Stimulated activated CD4-positive, alpha-beta T cell treated with anti-CD3 and anti-CD28 coated beads, Interleukin-1b, Interleukin-23, amount 100 ng/mL, for 1 hour (primary cell): Measurements from ENCODE around the gene GNAS.
"Not testable (repeated sequence)": the region's sequence is repeated elsewhere in the genome, so short reads cannot be mapped to it uniquely, and the experiment has no call there.

Experiments used
- DNase-seq, 2 donors: peaks; one replicate each; pipeline ENCODE4 v3.0.0-alpha.2; 2020; ENCODE audit warnings: low read depth in 2 of 2

Gene GNAS

DNA sequence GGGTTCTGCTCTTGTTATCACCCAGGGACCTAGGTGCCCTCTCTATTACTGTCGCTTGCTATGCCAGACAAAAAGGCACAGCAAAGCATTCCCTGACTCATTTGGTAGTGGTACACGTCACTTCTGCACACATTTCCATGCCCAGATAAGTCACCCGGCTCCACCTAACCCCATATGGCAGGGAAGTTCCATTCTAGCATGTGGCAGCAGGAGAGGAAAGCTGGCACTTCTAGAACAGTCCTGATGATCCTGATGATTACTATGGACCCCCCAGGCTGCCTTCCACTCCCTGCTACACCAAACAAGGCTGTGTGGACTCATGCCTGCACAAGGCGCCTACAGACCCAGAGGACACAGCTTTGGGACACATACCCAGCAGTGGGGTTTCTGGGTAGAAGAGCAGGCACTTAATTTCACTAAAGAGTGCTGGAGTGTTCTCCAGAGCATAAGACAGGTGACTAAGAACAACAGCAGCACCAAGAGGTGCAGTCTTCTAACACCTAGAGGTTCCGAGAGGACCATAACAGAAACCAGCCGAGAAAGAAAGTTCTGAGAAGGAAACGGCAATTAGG, 75.1 kb downstream of the GNAS start:
- no peak for DNase-seq

DNA sequence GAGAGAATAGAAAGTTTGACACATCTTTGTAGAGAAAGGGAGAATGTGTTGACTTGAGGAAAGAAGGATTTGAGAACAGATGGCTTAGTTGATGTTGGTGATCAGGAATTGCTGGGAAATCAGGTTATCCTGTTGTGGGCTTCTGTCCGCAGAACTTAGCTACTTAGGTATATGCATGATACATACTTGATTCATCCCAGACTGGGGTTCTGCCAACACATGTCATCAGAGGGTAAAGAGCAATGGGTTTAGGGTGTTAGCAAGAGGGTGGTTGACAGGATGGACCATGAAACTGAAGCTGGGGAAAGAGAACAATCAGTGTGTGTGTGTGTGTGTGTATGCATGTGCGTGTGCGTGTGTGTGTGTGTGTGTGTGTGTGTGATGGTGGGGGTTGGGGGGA, 78.0 kb downstream of the GNAS start:
- DNase-seq = no peak

DNA sequence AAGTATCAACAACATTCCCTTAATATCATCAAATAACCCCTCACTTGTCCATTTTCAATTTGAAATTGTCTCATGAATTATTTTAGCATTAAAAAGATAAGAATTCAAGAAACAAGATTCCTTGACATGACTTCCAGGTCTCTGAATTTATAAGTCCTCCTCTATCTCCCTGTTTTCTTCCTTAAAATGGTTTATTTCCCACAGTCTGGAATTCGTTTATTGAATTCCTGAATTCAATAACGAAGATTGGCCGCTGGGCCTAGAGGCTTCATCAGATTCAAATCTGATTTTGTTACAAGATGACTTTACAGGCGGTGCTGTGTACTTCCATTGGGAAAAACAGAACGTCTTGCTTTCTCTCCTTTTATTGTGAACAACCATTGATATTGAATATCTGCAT, 79.7 kb downstream of the GNAS start:
- DNase-seq = no peak

DNA sequence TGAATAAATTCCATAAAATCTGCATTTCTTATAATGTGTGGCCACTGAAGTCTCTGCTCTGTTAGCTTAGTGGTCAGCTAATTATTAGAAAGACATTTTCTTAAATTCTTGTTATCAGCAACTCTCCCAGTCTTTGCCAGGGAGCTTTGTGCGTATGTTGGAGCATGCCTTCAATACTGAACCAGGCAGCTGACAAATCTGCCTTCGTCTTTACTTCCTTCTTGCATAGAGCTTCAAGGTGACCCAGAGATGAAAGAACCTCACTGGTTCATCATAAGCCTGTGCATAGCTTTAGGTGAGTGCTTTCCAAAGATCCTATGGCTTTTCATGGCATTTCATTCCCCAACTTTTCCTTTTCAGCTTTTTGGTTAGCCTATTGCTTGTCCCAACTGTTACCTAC, 85.6 kb downstream of the GNAS start:
- DNase-seq = no peak

DNA sequence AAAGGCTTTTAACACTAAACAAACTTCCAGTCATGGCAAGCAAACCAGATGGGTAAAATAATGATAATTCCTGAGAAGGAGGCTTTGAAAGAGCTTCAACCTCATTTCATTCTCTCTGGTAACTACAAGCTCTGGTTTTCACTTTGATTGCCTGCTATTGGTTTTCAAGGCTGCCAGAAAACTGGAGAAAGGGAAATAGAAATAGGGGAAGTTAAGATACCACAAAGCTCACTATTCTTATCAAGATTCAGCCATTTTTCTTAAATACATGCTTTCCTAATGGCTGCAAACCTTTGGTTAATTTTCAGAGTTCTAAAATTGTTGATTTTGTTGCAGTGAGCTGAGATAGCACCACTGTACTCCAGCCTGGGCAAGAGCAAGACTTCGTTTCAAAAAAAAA, 86.0 kb downstream of the GNAS start:
- no peak for DNase-seq

DNA sequence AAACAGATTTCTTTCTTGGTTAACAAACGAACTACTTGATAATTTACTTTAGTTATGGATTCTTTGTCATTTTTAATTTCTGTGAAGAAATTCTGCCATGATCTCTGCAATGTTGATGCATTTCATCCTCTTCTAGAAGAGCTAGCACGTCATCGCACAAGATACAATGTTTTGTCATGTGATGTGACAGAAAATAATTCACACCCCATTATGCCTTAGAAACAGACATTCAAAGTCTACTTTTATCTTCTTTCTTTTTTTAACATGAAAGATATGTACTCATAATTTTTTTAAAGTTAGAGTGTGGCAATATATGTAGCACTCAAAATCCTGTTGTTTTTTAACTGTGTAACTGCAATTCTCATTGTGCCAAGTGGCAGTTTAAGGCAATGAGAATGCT, 89.0 kb downstream of the GNAS start:
- DNase-seq = no peak

DNA sequence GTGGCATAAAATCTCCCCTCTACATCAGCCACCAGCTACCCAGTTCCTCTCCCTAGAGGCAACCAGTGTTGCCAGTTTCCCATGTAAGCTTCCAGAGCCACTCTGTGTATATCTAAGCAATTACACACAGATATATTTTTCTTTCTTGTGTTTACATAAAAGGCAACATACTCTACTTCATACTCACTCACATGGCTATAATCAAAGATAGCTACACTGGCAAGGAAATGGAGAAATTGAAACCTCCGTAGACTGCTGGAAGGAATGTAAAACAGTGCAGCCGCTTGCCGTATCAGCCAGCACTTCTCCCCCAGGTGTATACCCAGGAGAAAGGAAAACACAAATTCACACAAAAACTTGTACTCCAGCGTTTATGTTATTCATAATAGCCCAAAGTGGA, 90.0 kb downstream of the GNAS start:
- no peak for DNase-seq

DNA sequence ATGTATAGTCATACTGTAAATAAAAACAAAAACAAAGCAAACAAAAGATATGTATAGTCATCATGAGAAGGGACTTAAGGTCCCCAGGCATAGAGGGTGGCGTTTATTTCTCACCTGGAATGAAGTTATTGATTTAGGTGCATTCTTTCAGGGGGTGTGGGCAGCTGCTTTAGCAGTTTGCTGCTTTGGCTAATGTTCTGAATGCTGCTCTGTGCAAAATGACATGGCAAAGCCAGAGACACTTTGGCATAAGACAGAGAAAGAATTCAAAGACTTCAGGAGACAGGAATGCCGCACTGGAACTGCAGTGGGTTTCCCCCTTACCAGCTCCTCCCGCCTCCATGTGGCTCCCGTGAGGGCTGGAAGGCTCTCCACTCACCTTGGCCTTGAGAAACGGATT, 92.1 kb downstream of the GNAS start:
- DNase-seq = no peak

DNA sequence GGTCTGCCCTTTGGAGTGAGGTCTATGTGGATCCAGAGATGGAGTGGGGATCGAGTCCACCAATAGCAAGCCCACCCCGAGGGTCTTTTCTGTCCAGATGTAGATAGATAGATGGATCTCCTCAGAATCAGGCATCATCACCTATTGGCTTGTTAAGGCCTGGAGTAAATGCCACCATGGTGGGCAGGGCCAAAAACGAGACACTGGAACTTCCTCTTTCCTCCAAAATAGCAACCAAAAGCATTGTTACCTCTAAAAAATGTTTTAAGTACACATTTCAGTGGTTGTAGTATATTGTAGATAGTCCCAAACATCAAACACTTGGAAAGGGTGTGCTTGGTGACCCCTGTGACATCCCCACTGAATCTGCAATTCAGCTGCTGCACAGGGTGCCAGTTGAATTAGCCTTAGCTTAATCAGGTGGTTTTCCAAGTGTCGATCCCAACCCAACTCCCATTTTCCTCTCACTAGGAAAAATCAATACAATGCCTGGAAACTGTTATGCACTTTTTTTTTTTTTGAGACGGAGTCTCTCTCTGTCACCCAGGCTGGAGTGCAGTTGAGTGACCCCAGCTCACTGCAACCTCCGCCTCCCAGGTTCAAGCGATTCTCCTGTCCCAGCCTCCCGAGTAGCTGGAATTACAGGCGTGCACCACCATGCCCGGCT, 93.6 kb downstream of the GNAS start:
- no peak for DNase-seq

DNA sequence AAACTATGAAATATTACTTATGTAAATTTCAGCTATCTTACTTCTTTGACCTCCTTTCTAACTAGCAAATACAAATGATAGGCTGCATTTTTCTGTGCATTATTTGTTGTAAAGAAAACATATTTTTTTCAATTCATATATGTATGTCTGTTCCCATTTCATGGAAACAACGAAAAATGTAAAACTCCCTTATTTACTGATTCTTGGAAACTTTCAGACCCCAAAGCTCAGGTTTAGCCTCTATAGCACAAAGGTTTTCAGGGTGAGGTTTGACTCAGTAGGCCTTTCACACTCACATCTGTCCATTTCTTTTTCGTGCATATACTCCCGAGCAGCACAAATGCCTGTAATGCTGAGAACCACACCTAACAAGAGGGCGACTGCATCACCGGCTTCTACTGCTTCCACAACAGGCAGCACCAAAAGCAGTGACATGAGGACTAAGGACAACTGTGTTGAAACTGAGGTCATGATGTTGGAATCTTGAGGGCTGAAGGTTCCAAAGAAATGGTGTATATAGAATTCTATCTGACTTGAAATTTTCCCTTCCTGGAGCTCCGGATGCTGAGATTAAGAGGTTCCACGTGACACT, 95.4 kb downstream of the GNAS start:
- not testable (repeated sequence) for DNase-seq

DNA sequence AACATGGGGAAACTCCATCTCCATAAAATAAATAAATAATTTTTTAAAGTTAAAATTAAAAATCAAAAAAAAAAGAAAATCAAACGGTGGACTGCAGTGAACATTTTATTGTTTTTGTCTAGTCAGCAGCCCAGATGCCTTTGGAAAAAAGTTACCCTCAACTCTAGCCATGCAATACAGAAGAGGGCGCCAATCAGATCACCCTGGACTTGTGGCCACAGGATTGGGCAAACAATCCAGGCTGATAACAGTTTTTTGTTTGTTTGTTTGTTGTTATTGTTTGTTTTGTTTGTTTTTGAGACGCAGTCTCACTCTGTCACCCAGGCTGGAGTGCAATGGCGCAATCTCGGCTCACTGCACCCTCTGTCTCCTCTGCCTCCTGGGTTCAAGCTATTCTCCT, 98.1 kb downstream of the GNAS start:
- DNase-seq = no peak

DNA sequence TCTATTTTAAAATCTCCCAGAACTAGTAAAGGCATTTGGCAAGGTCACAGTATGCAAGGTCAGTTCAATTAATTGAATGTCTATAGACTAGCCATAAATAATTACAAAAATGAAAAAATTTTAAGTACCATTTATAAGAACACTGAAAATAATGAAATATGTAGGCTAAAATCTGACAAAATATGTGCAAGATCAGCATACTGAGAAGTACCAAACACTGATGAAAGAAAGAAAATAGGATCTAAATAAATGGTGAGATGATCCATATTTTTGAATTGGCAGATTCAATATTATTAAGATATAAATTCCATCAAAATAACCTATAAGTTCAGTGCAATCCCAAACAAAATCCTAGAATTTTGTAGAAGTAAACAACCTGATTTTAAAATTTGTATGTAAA, 100.5 kb downstream of the GNAS start:
- DNase-seq = no peak

DNA sequence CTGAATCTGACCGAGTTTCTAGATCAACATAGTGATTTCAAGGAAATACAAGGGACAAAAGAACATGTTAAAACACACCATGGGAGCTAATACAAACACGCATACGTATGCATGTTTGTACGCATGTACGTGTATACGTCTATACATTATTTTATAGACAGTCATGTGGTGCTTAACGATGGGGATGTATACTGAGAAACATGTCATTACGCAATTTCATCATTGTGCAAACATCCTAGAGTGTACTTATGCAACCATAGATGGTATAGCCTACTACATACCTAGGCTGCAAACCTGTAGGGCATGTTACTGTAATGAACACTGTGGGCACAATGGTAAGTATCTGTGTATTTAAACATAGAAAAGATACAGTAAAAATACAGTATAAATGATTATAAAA, 103.6 kb downstream of the GNAS start:
- DNase-seq = no peak

DNA sequence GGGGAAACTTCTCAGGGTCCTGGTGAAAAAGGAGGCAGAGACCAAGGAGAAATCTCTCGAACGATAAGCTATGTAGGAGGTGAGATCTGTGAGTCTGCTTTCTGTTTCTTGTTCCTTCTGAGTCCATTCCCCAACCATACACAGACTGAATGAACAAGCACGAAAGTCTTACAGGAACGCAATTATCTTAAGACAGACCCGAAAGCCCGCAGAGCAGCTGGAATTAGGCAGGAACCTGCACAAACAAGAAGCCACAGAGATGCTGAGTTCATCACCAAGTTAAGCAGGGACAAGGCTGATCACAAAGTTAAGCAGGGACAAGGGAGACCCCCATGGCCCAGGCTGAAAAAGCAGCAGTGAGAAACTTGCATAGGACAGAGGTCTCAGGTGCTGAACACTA, 107.1 kb downstream of the GNAS start:
- DNase-seq = no peak
